UCSD-AML1 (cell line): ENCODE data around the gene CYP3A7.
"Not testable (repeated sequence)": the region's sequence is repeated elsewhere in the genome, so short reads cannot be mapped to it uniquely, and the experiment has no call there.

Experiments used
- DNase-seq: peaks from one replicate; lab custom pipeline; 2025; ENCODE audit not compliant: unreplicated experiment; lab: John Stamatoyannopoulos, UW

Gene CYP3A7

DNA sequence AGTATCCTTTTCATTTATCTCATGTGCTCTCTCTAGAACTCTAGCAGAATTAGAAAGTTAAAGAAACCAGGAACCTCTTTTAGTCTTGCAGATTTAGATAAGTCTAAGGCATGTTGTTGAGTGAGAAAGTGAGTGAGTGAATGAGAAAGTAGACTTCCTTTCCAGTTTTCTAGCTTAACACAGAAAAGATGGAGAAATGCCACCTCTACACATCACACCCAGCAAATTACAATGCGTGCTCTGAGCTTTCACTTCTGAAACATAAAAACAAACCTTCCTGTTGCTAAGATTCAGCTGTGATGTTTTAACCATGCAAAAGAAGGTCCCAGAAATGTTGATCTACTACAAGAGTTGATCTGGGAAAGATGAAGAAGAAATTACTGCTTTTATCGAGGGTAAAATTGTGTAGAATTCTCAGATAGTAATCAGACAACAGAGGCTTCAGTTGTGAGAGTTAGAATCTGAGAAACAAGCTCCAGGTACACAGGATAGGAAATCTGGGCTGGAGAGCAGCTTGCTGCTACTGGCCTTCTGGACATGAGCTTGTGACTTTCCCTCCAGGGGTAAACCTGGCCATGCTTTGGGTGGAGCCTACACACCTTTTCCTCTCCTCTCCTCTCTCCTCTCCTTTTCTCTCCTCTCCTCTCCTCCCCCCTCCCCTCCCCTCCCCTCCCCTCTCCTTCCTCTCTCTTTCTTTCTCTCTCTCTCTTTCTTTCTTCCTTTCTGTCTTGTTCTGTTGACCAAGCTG lies 59.8 kb downstream of the CYP3A7 start:
- DNase-seq: no peak

- DNase-seq: no peak
Measured at GRCh38 chr7:99672573-99672972, 62.4 kb downstream of the CYP3A7 start.

GRCh38 chr7:99669782-99670181 lies 65.2 kb downstream of the CYP3A7 start:
- DNase-seq: no peak

GRCh38 chr7:99668541-99668940 lies 66.5 kb downstream of the CYP3A7 start:
- no peak for DNase-seq

DNA sequence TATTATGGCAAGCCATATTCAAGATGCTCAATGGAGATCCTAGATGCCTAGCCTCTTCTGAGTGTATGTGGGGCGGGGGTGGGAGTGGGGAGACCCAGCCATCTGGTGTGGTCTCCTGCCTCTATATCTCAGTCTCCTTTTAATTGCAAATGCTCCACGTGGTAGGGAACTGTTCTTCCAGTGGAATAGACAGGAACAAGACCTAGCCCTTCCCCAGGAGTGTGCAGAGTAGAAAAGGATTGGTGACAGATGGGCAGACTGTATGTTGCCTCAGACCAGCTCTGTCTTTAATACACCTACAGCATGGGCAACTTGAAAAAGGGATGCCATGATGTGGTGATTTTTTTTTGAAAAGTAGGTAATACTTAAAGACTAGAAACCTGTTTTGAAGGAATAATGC lies 67.8 kb downstream of the CYP3A7 start:
- no peak for DNase-seq

DNA sequence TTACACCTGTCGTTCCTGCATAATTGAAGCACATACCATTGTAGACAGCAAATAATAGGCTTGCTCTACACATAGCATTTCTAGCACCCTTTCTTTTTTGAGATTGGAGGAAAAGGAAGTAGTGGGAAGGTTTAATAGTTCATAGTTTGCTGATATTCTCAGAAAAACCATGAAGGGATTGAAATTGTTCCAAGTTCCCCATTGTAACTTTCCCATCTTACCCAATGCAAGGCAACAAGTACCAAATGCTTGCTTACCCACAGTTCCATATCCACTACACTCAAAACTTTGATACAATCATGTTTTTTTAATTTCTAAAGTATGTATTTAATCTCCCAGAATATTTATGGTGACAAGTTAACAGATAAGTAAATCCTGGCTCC lies 69.0 kb downstream of the CYP3A7 start:
- DNase-seq: no peak

- no peak for DNase-seq
Measured at GRCh38 chr7:99665312-99666012, 69.5 kb downstream of the CYP3A7 start.

GRCh38 chr7:99657879-99658278 lies 77.1 kb downstream of the CYP3A7 start:
- not testable (repeated sequence) for DNase-seq
